K562 (cell line): ENCODE measurements around the gene CUL4B. TPM values are rescaled to one million over a fixed set of nuclear protein-coding genes. Genes with fewer than 3 reads are reported as not detected.

Experiments
- CBX3 ChIP-seq, 2 experiments: IDR thresholded peaks; 1 replicate in 1 of 2; 2 replicates in 1 of 2; pipeline ENCODE4 v1.6.1; 2012; ENCODE audit warnings: inconsistent platforms in 2 of 2, low read length in 2 of 2, borderline replicate concordance in 1 of 2, control low read depth in 1 of 2
- CUX1 ChIP-seq: fragments of 200-800 bp; sonication (Bioruptor generic); IDR thresholded peaks from 2 replicates; pipeline ENCODE4 v1.6.1; 2016; ENCODE audit warnings: missing genetic modification characterization, missing compliant biosample characterization
- DDX20 ChIP-seq: fragments of 450-650 bp; IDR thresholded peaks from 2 replicates; pipeline ENCODE4 v1.6.1; 2016; ENCODE audit warnings: missing genetic modification characterization, low read depth, mild to moderate bottlenecking, missing compliant biosample characterization, moderate library complexity
- FOXA3 ChIP-seq, 2 experiments: fragments of 450-650 bp in 1 of 2; sonication (generic) in 1 of 2; formaldehyde crosslinking; IDR thresholded peaks in 1 of 2; conservative IDR thresholded peaks in 1 of 2; 2 replicates each; pipeline versions ENCODE4 v1.4.0 to v1.8.0; 2020 to 2022; ENCODE audit warnings: mild to moderate bottlenecking in 2 of 2, missing genetic modification reagents in 1 of 2
- GTF2E2 ChIP-seq: fragments of 200-800 bp; sonication (Bioruptor generic); IDR thresholded peaks from 2 replicates; pipeline ENCODE4 v1.6.1; 2016; ENCODE audit warnings: missing genetic modification characterization, missing compliant biosample characterization
- KDM1A ChIP-seq, 2 experiments: fragments of 450-650 bp; IDR thresholded peaks; 2 replicates each; pipeline ENCODE4 v1.6.1; 2016; ENCODE audit warnings: mild to moderate bottlenecking in 2 of 2
- LCOR ChIP-seq: sonication (generic); formaldehyde crosslinking; IDR thresholded peaks from 2 replicates; pipeline ENCODE4 v1.8.0; 2022; ENCODE audit warnings: mild to moderate bottlenecking, missing genetic modification reagents
- MAZ ChIP-seq, 2 experiments: fragments of 450-650 bp in 1 of 2; sonication (generic) in 1 of 2; formaldehyde crosslinking; IDR thresholded peaks in 1 of 2; conservative IDR thresholded peaks in 1 of 2; 2 replicates each; pipeline versions ENCODE4 v1.4.0 to v1.5.0; 2020; ENCODE audit warnings: mild to moderate bottlenecking in 1 of 2, missing genetic modification reagents in 1 of 2
- MTF1 ChIP-seq: fragments of 250-450 bp; sonication (Bioruptor Pico); IDR thresholded peaks from 2 replicates; pipeline ENCODE4 v1.9.0; 2021; ENCODE audit warnings: moderate library complexity, mild to moderate bottlenecking, inconsistent platforms, borderline replicate concordance
- MYNN ChIP-seq, 2 experiments: sonication (generic); formaldehyde crosslinking in 1 of 2; IDR thresholded peaks; 2 replicates each; pipeline versions ENCODE4 v1.5.0 to v1.6.1; 2016 to 2020; ENCODE audit warnings: antibody characterized with exemption in 1 of 2, missing genetic modification reagents in 1 of 2
- NCOR1 ChIP-seq: fragments of 450-650 bp; IDR thresholded peaks from 2 replicates; pipeline ENCODE4 v1.6.1; 2016; ENCODE audit warnings: mild to moderate bottlenecking, moderate library complexity
- NR3C1 ChIP-seq: sonication (generic); formaldehyde crosslinking; IDR thresholded peaks from 2 replicates; pipeline ENCODE4 v1.8.1; 2022; ENCODE audit warnings: missing genetic modification reagents
- STAT5B ChIP-seq: fragments of 250-450 bp; sonication (Bioruptor Pico); IDR thresholded peaks from 2 replicates; pipeline ENCODE4 v1.8.0; 2021; ENCODE audit warnings: mild to moderate bottlenecking, inconsistent platforms
- TAF7 ChIP-seq: fragments of 450-650 bp; IDR thresholded peaks from 2 replicates; pipeline ENCODE4 v1.6.1; 2016; ENCODE audit warnings: missing genetic modification characterization, missing compliant biosample characterization
- TGIF2 ChIP-seq: sonication (generic); formaldehyde crosslinking; IDR thresholded peaks from 2 replicates; pipeline ENCODE4 v1.8.1; 2022; ENCODE audit warnings: mild to moderate bottlenecking, missing genetic modification reagents, moderate library complexity
- TRIM25 ChIP-seq: fragments of 450-650 bp; IDR thresholded peaks from 2 replicates; pipeline ENCODE4 v1.7.0; 2016; ENCODE audit warnings: borderline replicate concordance
- ZKSCAN1 ChIP-seq: fragments of 150-350 bp; IDR thresholded peaks from 2 replicates; pipeline ENCODE4 v1.6.1; 2016; ENCODE audit warnings: low read depth, low read length
- ZNF253 ChIP-seq: fragments of 250-450 bp; sonication (Bioruptor Pico); conservative IDR thresholded peaks from 2 replicates; pipeline ENCODE4 v1.6.1; 2021; ENCODE audit warnings: mild to moderate bottlenecking
- ZNF354B ChIP-seq: fragments of 250-450 bp; sonication (Bioruptor Pico); IDR thresholded peaks from 2 replicates; pipeline ENCODE4 v1.4.0; 2020
- ZNF589 ChIP-seq: fragments of 200-800 bp; sonication (Bioruptor generic); IDR thresholded peaks from 2 replicates; pipeline ENCODE4 v1.6.1; 2016; ENCODE audit warnings: low read depth, missing genetic modification characterization, missing compliant biosample characterization
- polyA plus RNA-seq, 8 experiments: library from polyadenylated mRNA; depleted of rRNA in 4 of 8; stranded (reverse) in 5 of 8; unstranded in 3 of 8; fragments of >200 nt; fragmentation: Nextera tagmentation in 2 of 8; fragmentation: Illumina TruSeq in 1 of 8; extraction: Ambion mirVana in 2 of 8; extraction: Trizol in 1 of 8; gene quantifications; 2 replicates each; pipeline versions ENCODE4 v1.2.1 to v1.2.3, GENCODE V29; 2011 to 2014; ENCODE audit warnings: inconsistent platforms in 1 of 8, missing spikeins in 1 of 8
- total RNA-seq, 7 experiments: library from RNA; depleted of rRNA in 6 of 7; stranded (reverse); fragments of >200 nt in 6 of 7; fragmentation: Illumina TruSeq in 2 of 7; extraction: Trizol in 2 of 7; gene quantifications; 2 replicates each; pipeline versions ENCODE4 v1.2.1 to v1.2.3, GENCODE V29; 2011 to 2021; ENCODE audit warnings: low replicate concordance in 1 of 7
- TF ChIP-seq, protein P1 (sequence below): fragments of 250-450 bp; sonication (Bioruptor Pico); IDR thresholded peaks from 2 replicates; pipeline ENCODE4 v1.5.0; 2021

CUL4B gene
- total and polyA plus RNA-seq, 9 of the 15 experiments (the other 6 are each of a cell fraction or from before 2014, with no cell fraction given), result 15.0 to 41.7 (median 37.5) TPM

DNA sequence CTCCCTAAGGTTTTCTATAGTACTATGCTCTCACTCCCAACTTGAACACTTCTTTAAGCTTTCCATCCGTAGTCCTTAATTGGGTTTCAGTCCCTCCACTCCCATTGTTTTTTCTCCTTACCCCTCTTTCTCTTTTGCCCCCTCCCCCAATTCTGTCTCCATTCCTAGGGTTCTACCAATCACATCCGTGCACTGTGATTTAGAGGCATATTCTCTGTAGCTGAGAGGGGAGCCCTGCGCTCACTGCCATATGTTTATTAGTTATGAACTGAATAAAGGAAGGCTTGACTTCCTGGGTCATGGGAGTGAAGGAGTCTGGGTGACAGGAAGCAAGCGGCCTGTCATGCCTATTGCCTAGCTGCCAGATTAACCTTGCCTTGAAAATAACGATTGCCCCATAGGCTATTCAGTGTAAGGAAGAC, 43.6 kb upstream of the CUL4B start (continued):
- TF ChIP-seq, protein P1, sequence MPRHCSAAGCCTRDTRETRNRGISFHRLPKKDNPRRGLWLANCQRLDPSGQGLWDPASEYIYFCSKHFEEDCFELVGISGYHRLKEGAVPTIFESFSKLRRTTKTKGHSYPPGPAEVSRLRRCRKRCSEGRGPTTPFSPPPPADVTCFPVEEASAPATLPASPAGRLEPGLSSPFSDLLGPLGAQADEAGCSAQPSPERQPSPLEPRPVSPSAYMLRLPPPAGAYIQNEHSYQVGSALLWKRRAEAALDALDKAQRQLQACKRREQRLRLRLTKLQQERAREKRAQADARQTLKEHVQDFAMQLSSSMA (CRISPR knock-in tag), result no peak
- TF ChIP-seq MYNN (IDR thresholded peaks at IDR 0.05) (no peak), MYNN (CRISPR knock-in tag; IDR thresholded peaks at IDR 0.05) (no peak), DDX20 (tag) (no peak), NR3C1 (CRISPR knock-in tag) (no peak), NCOR1 (no peak), LCOR (CRISPR knock-in tag) (no peak), TAF7 (tag) (no peak), ZNF354B (no peak), KDM1A (IDR thresholded peaks at IDR 0.05) (peak; percentile 51; a peak in 2 of 4 replicates), MAZ (CRISPR knock-in tag; conservative IDR thresholded peaks at IDR 0.05 in 1 of 2, IDR thresholded peaks at IDR 0.05 in 1 of 2) (no peak), GTF2E2 (tag) (peak; percentile 38; the same call in 1 of the 2 replicates), ZNF253 (no peak), ZKSCAN1 (no peak), CBX3 (IDR thresholded peaks at IDR 0.05; ENCODE audit: borderline replicate concordance in 1 of 2, low read length in 2 of 2) (no peak), FOXA3 (CRISPR knock-in tag; conservative IDR thresholded peaks at IDR 0.05 in 1 of 2, IDR thresholded peaks at IDR 0.05 in 1 of 2) (no peak), CUX1 (CRISPR knock-in tag) (no peak), STAT5B (CRISPR knock-in tag) (no peak), ZNF589 (CRISPR knock-in tag) (no peak), TGIF2 (CRISPR knock-in tag) (no peak), TRIM25 (0 out of 2 replicates have a peak, but pooled peaks have one; percentile 37), MTF1 (CRISPR knock-in tag) (no peak)
